ENCODE measurements around the gene TECTA.

The TECTA gene

DNA sequence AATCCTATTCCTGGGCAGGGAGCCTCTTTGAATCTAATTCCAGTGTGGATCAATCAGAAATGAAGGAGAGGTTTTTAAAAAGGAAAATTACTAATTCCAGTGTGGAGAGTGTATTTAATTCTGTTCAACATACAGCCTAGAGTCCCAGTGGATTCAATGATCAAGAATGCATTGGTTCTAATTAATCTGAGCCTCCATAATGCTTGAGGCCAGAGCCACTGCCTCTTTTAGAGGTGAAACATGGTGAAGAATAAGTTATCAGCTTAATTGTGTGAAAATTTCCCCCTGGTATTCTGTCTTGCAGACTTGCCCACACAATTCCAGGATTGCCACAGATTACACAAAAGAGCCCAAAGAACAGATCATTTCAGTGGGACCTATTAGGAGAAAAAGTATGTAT, 87.7 kb downstream of the TECTA start:
- DNase-seq (ENCODE audit: low read depth): no peak

DNA sequence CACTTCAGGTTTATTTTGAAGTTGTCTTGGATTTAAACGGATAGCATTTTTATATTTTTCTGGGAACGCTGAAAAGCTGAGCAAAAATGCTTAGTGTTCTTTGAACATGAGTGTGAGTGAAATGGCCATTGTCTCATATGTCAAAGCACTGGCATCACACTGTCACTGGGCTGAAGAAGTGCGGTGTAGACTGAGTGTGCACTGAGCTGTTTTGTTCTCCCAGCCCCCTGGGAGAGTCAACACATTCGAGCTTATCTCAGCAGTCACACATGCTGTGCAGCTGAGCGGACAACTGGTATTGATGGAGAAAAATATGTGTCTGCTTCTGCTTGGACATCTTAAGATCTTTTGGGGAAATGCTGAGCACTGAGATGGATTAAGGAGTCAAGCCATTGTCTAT, 90.8 kb downstream of the TECTA start:
- DNase-seq (ENCODE audit: low read depth): no peak

DNA sequence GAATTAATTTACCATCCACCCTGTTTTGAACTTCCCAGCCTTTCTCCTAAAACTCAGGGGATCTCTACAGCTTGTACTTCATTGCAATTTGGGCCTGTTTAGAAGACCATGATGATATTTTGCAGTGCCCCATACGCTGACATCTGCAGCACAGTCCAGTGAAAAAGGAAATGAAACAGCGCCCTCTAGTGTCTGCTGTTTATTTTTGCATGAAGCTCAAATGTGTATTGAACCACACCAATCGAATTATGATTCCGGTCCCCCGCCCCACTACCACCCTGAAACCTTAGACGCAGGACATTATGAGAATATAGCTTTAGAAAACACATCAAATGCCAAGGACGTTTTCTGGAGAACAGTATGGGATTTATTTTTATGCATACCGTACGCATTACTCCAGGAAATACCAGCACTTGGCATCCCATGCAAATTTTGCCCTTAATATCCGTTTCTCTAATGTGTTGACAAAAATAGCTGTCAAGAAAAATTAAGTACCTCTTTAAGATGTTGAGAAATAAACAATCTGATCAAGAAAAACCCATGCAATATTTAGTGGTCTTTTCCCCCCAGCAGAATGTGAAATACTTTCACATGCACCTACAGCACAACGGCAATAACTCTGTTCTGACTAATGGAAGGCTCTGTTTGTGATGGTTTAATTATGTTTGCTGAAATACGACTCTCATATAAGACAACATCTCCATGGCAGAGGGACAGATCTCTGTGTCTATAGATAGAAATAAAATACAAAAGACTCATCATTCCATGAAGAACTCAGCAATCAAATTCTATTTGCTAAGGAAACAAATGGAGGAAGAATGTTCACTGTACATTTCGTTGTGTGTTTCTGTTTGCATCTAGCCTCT, 93.9 kb downstream of the TECTA start:
- DNase-seq (ENCODE audit: low read depth): peak; percentile 43

DNA sequence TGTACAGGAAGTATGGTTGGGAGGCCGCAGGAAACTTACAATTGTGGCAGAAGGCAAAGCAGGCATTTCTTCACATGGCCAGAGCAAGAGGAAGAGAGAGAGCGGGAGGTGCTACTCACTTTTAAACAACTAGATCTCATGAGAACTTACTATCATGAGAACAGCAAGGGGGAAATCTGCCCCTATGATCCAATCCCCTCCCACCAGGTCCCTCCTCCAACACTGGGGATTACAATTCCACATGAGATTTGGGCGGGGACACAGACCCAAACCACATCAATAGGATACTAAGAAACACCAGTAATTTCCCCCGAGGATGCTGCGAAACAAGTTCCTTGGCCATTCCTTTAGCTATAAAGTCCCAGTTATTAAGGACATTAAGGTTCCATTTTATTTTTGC, 97.4 kb downstream of the TECTA start:
- no peak for DNase-seq (ENCODE audit: low read depth)

DNA sequence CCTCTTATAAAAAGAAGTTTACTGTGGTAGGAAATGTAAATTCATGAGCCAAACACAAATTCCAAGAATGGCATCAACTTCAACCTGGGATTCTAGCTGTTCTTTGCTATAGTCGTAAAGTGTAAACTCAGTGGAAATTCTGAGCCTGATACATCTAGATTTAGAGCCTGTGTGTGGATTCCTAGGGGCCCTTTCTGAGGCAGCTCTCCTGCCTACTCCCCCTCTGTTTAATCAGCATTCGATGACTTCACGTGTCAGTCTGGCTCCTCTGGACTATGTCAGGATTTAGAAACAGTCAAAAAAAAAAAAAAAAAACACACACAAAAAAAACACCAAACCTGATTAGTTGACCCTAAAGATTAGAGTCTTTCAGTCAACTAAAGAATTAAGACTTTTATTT, 98.5 kb downstream of the TECTA start:
- peak; percentile 74 for DNase-seq (ENCODE audit: low read depth)

DNA sequence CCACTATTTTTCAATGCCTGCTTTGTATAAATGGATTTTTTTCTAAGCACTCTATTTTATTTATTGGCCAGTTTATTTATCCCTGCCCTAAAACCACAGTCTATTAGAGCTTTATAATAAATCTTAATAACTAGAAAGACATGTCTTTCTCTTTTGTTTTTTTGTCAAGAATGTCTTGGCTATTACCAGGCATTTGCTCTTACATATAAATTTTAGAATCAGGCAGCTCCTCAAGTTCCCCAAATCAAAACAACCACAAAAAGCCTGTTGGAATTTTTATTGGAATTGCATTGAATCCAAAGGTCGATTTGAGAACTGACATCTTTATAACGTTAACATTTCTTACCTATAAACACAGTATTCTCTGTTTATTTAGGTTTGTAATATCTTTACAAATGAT, 105.8 kb downstream of the TECTA start:
- no peak for DNase-seq (ENCODE audit: low read depth)

DNA sequence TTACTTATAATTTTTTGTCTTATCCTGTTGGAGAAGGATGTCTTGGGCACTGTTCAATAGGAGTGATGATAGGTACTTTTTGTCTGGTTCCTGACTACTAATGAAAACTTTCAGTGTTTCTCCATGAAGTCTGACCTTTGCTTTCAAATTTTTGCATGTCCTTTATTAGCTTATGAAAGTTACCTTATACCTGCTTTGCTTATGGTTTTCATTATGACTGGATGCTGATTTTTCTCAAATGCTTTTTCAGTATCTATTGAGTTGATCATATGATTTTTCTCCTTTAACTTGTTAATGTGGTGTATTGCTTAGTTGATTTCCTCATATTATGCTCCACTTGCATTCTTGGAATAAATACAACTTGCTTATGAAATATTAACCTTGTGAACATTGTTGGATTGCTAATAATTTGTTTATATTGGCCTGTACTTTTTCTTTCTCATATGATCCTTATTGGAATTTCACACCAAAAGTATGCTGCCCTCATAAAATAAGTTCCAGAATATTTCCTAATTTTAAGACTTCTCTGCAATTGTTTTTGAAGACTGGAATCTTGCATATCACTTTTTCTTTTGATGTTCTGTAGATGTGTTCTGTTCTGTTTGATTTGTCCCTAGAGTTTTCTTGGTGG, 106.6 kb downstream of the TECTA start:
- peak; percentile 2 for DNase-seq (ENCODE audit: low read depth)

DNA sequence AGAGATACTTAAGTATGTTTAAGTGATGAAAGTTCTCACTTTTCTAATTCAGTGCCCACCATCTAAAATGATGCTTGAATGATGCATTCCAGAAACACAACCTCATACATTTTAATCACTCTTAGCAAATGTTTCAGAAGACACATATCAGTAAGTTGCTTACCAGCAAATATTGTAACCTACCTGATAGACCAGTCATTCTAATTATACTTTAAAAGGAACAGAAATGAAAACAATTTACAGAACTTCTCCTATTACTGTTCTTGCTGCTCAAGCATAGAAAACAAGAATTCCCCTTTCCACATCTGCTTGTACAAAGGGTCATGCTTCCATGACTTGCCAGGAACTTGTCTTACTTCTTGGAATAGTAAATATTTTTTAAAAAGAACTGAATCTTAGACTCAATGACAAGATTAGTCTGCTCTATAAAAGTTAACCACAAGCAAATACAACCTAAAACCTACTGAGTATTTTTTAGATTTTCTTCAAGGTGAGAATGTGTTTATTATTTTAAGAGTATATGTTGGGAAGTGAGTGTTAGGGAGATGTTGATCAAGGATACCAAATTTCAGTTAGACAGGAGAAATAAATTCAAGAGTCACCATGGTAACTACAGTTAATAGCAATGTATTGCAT, 109.5 kb downstream of the TECTA start:
- no peak for DNase-seq (ENCODE audit: low read depth)

DNA sequence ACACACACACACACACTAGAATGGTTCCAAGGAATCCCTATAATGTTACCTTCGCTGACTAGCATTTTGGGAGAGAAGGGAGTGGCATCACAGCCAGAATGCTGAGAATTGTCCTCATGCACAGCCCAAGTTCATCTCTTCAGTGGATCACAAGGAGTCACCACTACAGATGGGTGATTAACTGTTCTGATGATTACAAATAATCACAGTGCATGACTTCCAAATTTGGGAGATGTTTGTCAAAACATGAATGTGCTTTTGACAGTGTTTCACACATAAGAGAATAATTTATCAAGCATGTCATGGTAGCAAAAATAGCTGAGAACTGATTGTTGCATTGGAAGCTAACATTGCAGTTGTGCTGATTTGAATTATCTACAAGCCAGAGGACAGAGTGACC, 110.6 kb downstream of the TECTA start:
- no peak for DNase-seq (ENCODE audit: low read depth)

DNA sequence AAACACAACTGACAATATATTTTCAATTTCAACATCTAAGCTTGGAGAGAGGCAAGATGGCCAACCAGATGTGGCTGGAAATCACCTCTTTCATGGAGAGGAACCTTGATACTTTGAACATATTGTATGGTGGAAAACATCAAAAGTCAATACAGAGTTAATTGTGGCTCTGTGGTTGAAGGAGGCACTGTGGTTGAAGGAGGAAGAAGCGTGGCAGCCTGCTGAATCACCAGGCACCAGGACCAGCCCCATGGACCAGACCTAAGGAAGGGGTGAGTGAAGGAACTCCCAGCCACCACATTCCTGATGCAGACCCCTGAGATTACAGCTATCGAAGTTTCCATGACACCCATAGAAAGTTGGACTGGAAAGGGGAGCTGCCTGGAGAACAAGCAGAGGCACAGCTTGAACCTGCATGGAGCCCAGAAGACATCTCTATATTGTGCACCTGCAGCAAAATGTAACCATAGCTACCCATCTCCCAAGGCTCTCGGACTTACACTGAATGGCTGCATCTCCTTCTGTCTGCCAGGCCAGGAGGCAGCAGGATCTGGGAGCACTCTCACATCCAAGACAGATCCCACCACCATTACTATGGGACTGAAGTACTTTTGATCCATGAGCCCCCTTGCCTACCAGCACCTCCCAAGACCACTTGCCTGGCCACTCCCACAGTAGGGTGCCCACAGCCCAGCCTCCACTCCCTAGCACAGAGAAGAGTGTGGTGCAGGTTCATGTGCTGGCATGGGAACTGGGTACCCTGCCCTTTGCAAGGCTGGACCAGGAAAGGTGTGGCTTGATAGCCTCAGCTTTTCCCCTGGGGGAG, 111.7 kb downstream of the TECTA start:
- DNase-seq (ENCODE audit: low read depth): no peak

DNA sequence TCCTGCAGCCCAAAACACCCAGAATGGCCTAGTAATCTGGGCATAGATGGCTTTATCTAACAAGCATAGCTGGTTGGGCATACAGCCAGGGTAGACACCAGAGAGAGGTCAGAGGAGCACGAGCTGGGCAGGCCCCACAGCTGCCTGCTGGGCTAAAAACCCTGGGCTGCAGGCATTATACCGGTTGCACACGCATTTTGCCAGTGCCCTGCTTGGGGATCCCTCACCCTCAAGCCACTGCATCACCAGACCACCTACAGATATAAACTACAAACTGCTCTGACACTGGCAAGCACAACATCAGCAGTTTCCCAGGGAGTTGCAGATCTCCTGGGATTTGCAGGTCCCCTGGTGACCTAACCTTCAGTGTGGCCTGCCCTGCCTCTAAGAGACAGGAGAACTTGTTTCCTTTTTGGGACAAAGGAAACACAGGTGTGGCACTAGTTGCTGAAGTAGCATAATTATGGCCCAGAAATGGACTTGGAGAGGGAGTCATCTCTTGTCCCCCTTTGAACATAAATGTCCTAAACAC, 112.4 kb downstream of the TECTA start:
- no peak for DNase-seq (ENCODE audit: low read depth)

DNA sequence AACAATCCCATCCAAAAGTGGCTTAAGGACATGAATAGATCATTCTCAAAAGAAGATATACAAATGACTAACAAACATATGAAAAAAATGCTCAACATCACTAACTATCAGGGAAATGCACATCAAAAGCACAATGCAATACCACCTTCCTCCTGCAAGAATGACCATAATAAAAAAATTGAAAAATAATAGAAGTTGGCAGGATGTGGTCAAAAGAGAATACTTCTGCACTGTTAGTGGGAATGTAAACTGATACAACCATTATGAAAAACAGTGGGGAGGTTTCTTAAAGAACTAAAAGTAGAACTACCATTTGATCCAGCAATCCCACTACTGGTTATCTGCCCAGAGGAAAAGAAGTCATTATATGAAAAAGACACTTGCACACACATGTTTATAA, 113.8 kb downstream of the TECTA start:
- DNase-seq (ENCODE audit: low read depth): no peak

DNA sequence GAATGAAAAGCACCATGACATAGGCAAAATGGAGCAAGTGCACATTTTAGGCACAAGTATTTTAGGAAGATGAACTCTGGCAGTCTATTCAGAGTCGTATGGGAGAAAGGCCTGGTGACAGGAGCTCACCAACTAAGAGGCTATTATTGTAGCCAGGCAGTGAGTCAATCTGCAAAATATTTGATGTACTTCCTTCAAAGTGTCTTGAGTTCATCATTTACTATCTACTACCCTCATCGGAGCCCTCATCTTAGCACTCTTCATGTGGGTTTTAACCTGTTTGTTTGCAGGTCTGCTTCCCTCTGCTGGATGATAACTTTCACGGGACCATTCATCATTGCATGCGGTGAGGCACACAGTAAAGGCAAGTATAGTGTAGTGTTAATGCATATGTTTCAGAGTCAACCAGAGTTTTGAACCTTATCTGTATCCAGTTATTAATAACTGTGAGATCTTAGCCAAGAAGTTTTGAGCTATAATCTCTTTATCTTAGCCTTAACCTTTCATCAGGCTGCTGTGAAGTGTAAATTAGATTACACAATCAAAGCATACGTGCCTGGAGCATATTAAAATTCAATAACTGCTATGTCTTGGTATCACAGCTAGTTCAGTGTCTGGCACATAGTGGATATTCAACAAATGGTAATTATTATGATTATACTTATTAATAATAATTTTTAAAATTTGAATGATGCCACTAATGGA, 120.6 kb downstream of the TECTA start:
- DNase-seq (ENCODE audit: low read depth): no peak

DNA sequence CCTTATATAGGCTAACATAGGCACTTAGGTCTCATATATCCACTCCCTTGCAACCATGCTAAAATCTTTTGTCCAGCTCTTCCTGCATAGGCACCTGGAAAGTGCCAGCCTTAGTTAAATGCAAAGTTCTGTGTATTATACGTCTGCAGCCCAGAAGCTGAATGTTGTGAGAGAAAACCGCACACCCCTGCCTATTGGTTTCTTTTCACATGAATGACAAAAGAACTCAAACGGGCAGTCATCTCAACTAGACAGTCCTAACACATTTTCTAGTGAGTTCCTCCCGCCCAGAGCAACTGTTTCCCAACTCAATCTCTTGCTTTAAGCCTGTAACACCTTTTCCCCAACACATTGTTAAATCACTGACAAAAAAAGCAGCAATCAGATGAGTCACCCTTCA, 122.1 kb downstream of the TECTA start:
- no peak for DNase-seq (ENCODE audit: low read depth)

DNA sequence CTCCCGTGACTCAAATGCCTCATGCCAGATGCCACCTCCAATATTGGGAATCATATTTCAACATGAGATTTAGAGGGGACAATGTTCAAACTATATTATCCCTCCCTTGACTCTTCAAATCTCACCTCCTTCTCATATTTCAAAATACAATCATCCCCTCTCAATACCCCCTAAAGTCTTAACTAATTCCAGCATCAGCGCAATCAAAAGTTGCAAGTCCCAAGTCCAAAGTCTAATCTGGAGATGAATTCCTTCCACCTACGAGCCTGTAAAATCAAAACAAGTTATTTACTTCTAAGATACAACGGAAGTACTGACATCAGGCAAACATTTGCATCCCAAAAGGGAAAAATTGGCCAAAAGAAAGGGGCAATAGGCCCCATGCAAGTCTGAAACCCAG, 124.3 kb downstream of the TECTA start:
- no peak for DNase-seq (ENCODE audit: low read depth)

DNA sequence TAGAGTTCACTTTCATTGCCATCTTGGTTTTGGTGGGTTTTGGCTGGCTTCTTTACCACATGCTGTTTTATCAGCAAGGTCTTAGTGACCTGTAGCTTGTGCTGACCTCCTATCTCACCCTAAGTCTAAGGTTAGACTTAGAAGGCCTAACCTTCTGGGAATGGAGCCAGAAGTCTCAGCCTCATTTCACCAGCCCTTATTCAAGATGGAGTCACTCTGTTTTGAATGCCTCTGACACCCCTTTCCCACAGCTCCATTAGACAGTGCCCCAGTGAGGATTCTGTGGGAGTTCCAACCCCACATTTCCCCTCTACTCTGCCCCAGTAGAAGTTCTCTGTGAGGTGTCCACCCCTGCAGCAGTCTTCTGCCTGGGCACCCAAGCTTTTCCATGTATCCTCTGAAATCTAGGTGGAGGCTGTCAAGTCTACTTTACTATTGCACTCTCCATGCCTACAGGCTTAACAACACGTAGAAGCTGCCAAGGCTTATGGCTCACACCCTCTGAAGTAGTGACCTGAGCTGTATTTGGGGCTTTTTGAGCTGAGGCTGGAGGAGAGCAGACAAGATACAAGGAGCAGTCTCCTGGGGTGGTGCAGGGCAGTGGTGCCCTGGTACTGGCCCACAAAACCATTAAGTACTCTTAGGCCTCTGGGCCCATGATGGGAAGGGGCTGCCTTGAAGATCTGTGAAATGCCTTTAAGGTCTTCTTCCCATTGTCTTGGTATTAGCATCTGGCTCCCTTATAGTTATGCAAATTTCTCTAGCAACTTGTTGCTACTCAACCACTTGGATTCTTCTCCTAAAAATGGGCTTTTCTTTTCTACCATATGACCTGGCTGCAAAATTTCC, 125.6 kb downstream of the TECTA start:
- no peak for DNase-seq (ENCODE audit: low read depth)

DNA sequence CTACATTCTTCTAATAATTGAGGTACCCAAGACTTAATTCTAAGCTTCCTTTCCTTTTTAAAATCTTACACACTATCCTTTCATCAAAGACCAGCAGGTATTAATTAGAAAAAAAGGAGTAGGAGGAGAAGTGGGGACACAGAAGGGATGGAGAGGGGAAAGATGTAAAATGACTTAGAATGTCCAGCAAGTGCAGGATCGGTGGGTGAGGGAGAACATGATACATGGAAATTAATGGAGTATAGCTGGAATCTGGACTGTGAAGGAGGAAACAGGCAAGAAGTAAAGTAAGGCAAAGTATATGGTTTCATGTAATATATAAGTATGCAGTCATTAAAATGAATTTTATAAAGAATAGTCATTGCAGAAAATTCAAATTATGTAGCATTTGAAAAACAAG, 127.8 kb downstream of the TECTA start:
- no peak for DNase-seq (ENCODE audit: low read depth)

DNA sequence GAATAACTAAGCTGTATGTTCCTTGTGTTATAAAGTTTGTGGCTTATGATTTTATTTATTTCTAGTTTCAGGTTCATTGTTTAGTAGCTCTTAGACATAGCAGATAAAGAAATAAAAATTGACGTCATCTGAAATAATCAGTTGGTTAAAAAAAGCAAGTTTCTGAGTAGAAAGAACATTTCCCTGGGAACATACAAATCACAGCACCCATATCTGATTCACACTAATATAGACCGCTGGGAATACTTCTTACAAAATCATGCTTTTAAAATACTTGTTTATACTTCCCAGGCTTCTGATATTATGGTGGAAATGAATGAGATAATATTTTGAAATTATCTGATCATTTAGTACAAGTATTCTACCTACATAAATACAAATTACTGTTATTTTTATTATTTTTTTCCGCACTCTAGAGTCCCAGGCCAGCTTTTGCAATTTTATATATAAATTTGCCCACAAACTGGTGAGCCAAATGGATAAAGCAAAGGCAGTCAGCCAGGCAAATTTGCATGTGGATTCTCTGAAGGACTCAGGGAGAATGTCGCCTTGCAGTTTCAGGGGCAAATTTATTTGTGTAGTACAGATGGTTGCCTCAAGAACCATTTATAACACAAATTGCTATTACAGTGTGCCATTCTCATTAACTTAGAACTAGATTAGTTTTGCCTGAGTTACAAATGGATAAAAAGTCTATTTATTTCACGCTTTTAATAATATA, 128.6 kb downstream of the TECTA start:
- DNase-seq (ENCODE audit: low read depth): no peak

DNA sequence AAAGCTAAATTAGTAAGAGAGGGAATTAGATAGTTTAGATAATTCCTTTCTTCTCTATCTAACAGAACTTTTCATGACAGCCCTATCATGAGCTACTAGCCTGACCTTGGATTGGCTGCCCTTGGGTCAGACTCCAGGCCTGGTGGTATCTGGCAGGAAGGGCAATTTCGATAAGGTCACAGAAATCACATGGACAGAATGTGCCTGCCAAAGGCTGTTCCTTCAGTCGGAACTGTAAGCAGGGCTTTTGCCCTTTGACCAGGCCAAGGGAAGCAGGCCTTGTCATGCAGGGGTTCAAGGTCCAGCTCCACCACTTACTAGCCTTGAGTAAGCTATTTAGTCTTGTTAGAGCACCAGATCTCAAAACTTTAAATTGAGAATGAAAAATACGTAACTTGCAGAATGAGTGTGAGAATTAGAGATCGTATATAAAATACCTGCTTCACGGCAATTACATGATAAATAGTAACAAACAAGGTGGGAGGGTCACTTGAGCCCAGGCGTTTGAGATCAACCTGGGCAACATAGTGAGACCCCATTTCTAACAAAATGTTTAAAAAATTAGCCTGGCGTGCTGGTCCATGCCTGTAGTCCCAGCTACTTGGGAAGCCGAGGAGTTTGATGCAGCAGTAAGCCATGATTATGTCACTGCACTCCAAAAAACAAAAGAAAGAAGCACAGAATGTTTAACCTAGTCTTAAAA, 130.7 kb downstream of the TECTA start:
- no peak for DNase-seq (ENCODE audit: low read depth)
